GM23248 (cell line): Measurements from ENCODE around the gene MCRIP2.

Experiments used
- EZH2 ChIP-seq: fragments of 200-600 bp; sonication (generic); IDR thresholded peaks from 2 replicates; pipeline ENCODE4 v1.6.1; 2018; ENCODE audit warnings: antibody characterized with exemption, mild to moderate bottlenecking; ENCODE audit not compliant: insufficient read depth, poor library complexity, severe bottlenecking
- EZH2phosphoT487 ChIP-seq: fragments of 200-600 bp; sonication (generic); IDR thresholded peaks from 2 replicates; pipeline ENCODE4 v1.6.1; 2018; ENCODE audit warnings: antibody characterized with exemption, moderate library complexity, mild to moderate bottlenecking, low read depth; ENCODE audit not compliant: insufficient read depth

DNA sequence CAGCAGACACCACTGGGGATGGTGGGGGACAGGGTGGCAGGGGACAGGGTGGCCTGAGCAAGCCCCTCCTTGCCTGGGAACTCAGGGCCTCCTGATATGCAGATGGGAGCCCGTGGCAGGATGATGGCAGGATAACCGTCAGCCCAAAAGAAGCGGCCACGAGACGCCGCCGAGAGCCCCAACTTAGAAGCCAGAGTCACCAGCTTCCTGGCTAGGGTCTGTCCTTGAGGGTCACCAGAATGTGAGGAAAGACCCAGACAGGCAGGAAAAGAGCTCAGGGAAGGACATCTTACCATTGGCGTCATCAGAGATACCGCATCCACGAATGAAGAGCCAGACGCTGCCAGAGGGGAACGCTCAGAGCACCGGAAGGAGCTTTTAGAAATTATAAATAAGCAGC, 32.3 kb upstream of the MCRIP2 start:
- TF ChIP-seq EZH2 (no peak), EZH2phosphoT487 (no peak)
